Measurements from ENCODE around the gene AMBRA1. TPM values are rescaled to one million over a fixed set of nuclear protein-coding genes. Genes with fewer than 3 reads are reported as not detected.

AMBRA1 gene
- total RNA-seq, 4 donors from 2014 or later: 43.4 to 48.9 (median 46.3) TPM

DNA sequence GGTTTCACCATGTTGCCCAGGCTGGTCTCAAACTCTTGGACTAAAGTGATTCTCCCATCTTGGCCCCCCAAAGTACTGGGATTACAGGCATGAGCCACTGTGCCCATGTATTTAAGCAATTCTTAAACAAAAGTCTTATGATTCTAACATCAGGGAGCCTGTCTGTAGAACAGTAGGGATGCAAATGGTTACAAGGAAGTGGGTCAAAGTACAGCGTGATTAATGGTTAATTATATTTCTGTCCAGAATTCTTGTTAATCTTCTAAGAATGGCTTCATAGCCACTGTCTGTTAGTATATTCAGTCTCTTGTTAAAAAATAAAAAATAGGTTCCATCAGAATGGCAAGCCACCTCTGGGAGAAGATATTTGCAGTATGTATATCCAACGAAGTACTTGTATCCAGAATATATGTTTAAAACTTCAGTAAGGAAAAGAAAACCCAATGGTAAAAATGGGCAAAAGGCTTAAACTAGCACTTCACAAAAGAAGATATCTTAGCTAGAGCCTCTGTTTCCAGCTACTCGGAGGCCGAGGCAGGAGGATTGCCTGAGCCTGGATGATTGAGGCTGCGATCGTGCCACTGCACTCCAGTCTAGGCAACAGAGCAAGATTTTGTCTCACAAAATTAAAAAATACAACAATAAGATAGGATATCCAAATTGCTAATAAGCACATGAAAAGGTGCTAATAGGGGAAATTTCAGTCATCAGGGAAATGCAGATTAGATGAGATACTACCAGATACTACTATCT lies 46.4 kb upstream of the AMBRA1 start:
- no peak for TF ChIP-seq CTCF (IDR thresholded peaks at IDR 0.05)
- TF ChIP-seq POLR2AphosphoS5 (IDR thresholded peaks at IDR 0.05): no peak
- no peak for TF ChIP-seq EP300 (IDR thresholded peaks at IDR 0.05; ENCODE audit: low read depth)
- TF ChIP-seq POLR2A (IDR thresholded peaks at IDR 0.05): no peak
- intact Hi-C loops (cut with DNase I; ENCODE audit: low total_unique reads): no loop called here
- no peak overlapping the region for H3K4me3 ChIP-seq
- H3K36me3 ChIP-seq: peaks cover 0 to 14% (median 0%) of the 10 kb centered on the region in 4 donors
- in situ Hi-C loops (cut with MboI; ENCODE audit: low pct_ligation_motif_present in 1 of 4, low pct_unique_long_range_greater_than_20kb in 1 of 4, low sequenced_read_pairs in 3 of 4): no loop called here
- H3K9me3 ChIP-seq: no peaks in the 10 kb centered on the region
- H3K4me1 ChIP-seq: no peaks in the 10 kb centered on the region
- H3K27me3 ChIP-seq: no peaks in the 10 kb centered on the region
- no peak for DNase-seq
- no peak overlapping the region for H3K27ac ChIP-seq
- 92 to 93% methylated on average over 6 of the region's 6 CpGs for WGBS, 2 donors (ENCODE audit: low coverage in 1 of 2)

DNA sequence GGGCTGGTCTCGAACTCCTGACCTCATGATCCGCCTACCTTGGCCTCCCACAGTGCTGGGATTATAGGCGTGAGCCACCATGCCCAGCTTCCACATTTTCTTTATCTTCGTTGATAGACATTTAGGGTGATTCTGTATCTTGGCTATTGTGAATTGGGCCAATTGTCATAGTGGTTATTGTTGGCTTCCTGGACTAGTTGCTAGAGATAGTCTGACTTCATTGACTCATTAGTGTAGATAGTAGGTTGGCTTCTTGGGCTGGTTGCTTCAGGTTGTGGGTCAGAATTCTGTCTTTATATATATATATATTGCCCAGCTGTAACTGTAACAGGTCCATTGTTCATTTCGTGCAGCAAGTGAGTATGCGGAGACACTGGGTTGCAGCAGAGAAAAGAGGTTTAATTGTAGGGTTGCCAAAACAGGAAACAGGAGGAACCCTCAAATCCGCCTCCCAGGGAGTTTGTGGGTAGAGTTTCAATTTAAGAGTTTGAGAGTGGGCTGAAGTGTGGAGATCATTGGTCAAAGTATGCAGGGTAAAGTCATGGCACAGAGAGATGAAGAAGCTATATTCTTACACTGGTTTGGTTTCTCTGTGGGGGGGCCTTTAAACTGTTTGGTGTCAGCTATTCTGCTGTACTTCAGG lies 45.5 kb upstream of the AMBRA1 start:
- H3K4me3 ChIP-seq: no peak overlapping the region
- no peaks in the 10 kb centered on the region for H3K27me3 ChIP-seq
- no peaks in the 10 kb centered on the region for H3K9me3 ChIP-seq
- in situ Hi-C loops (cut with MboI; ENCODE audit: low pct_ligation_motif_present in 1 of 4, low pct_unique_long_range_greater_than_20kb in 1 of 4, low sequenced_read_pairs in 3 of 4): no loop called here
- intact Hi-C loops (cut with DNase I; ENCODE audit: low total_unique reads): no loop called here
- DNase-seq: no peak
- TF ChIP-seq POLR2A (IDR thresholded peaks at IDR 0.05) (no peak), EP300 (IDR thresholded peaks at IDR 0.05; ENCODE audit: low read depth) (no peak), POLR2AphosphoS5 (IDR thresholded peaks at IDR 0.05) (no peak), CTCF (IDR thresholded peaks at IDR 0.05) (no peak)
- no peaks in the 10 kb centered on the region for H3K4me1 ChIP-seq
- no peak overlapping the region for H3K27ac ChIP-seq
- H3K36me3 ChIP-seq: peaks cover 0 to 5% (median 0%) of the 10 kb centered on the region in 4 donors
- WGBS, 2 donors (ENCODE audit: low coverage in 1 of 2): 98 to 100% methylated on average over 1 to 7 of the region's 7 CpGs

DNA sequence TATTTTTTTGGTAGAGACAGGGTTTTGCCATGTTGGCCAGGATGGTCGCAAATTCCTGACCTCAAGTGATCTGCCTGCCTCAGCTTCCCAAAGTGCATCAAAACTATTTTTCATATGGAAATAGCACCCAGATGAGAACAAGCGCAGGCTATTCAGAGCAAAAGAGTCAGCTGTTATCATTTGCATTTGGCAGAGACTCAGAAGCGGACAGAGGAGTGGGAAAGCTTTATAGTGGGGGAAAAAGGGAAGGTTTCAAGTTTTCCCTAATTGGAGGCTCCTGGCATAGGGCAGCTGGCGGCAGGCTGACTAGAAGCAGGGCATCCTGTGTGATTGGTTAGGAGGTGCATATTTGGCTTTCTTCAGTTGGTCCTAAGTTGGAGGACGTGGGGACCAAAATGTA lies 43.7 kb upstream of the AMBRA1 start:
- in situ Hi-C loops (cut with MboI; ENCODE audit: low pct_ligation_motif_present in 1 of 4, low pct_unique_long_range_greater_than_20kb in 1 of 4, low sequenced_read_pairs in 3 of 4) (no loop called here), intact Hi-C loops (cut with DNase I; ENCODE audit: low total_unique reads) (no loop called here)
- Histone ChIP-seq H3K36me3 (peaks cover 0 to 4% (median 0%) of the 10 kb centered on the region in 4 donors), H3K9me3 (no peaks in the 10 kb centered on the region), H3K27ac (no peak overlapping the region), H3K27me3 (no peaks in the 10 kb centered on the region), H3K4me3 (no peak overlapping the region), H3K4me1 (no peaks in the 10 kb centered on the region)
- 93 to 100% methylated on average over 3 to 5 of the region's 5 CpGs for WGBS, 2 donors (ENCODE audit: low coverage in 1 of 2)
- no peak for TF ChIP-seq CTCF (IDR thresholded peaks at IDR 0.05)
- no peak for TF ChIP-seq POLR2A (IDR thresholded peaks at IDR 0.05)
- DNase-seq: no peak

- DNase-seq: no peak
- H3K36me3 ChIP-seq: peaks cover 0 to 4% (median under 1%) of the 10 kb centered on the region in 4 donors
- H3K27ac ChIP-seq: no peak overlapping the region
- in situ Hi-C loops (cut with MboI; ENCODE audit: low pct_ligation_motif_present in 1 of 4, low pct_unique_long_range_greater_than_20kb in 1 of 4, low sequenced_read_pairs in 3 of 4) (no loop called here), intact Hi-C loops (cut with DNase I; ENCODE audit: low total_unique reads) (no loop called here)
- H3K4me1 ChIP-seq: no peaks in the 10 kb centered on the region
- H3K27me3 ChIP-seq: no peaks in the 10 kb centered on the region
- no peak overlapping the region for H3K4me3 ChIP-seq
- TF ChIP-seq POLR2A (IDR thresholded peaks at IDR 0.05) (no peak), EP300 (IDR thresholded peaks at IDR 0.05; ENCODE audit: low read depth) (no peak), POLR2AphosphoS5 (IDR thresholded peaks at IDR 0.05) (no peak), CTCF (IDR thresholded peaks at IDR 0.05) (no peak)
- H3K9me3 ChIP-seq: no peaks in the 10 kb centered on the region
- 82 to 88% methylated on average over 5 of the region's 5 CpGs for WGBS, 2 donors (ENCODE audit: low coverage in 1 of 2)
These were observed 41.8 kb upstream of the AMBRA1 start for GRCh38 chr11:46635557-46636139.

All from transverse colon (tissue), 4 donors.